HepG2 (cell line): ENCODE data around the gene AASS. TPM values are rescaled to one million over a fixed set of nuclear protein-coding genes. Genes with fewer than 3 reads are reported as not detected.

Experiments
- ATF7-NPFF ChIP-seq: sonication (generic); formaldehyde crosslinking; IDR thresholded peaks from 2 replicates; pipeline ENCODE4 v1.8.1; 2023; ENCODE audit warnings: mild to moderate bottlenecking, low read depth, missing genetic modification reagents, moderate library complexity
- DR1 ChIP-seq: sonication (generic); formaldehyde crosslinking; IDR thresholded peaks from 2 replicates; pipeline ENCODE4 v1.8.0; 2021; ENCODE audit warnings: mild to moderate bottlenecking, missing genetic modification reagents, inconsistent platforms
- ESRRA ChIP-seq: sonication (generic); formaldehyde crosslinking; IDR thresholded peaks from 2 replicates; pipeline ENCODE4 v1.5.1; 2020; ENCODE audit warnings: mild to moderate bottlenecking, low read depth, missing genetic modification reagents
- FOSL2 ChIP-seq: sonication (generic); formaldehyde crosslinking; IDR thresholded peaks from 2 replicates; pipeline ENCODE4 v1.4.0; 2020; ENCODE audit warnings: missing genetic modification reagents
- FOXK1 ChIP-seq: sonication (generic); formaldehyde crosslinking; IDR thresholded peaks from 2 replicates; pipeline ENCODE4 v1.4.0; 2020; ENCODE audit warnings: low read depth, missing genetic modification reagents, borderline replicate concordance
- GPBP1L1 ChIP-seq: sonication (generic); formaldehyde crosslinking; IDR thresholded peaks from 2 replicates; pipeline ENCODE4 v1.5.0; 2020; ENCODE audit warnings: mild to moderate bottlenecking, missing genetic modification reagents
- IKZF5 ChIP-seq: IDR thresholded peaks from 2 replicates; pipeline ENCODE4 v1.6.1; 2018; ENCODE audit warnings: missing genetic modification reagents, mild to moderate bottlenecking, missing compliant biosample characterization
- MLXIP ChIP-seq: sonication (generic); formaldehyde crosslinking; IDR thresholded peaks from 2 replicates; pipeline ENCODE4 v1.9.0; 2021; ENCODE audit warnings: missing genetic modification reagents, borderline replicate concordance
- PCBP2 ChIP-seq: fragments of 200-400 bp; formaldehyde crosslinking; optimal IDR thresholded peaks from 2 replicates; pipeline ENCODE3; 2018; ENCODE audit warnings: low read length, low read depth; ENCODE audit not compliant: poor library complexity, severe bottlenecking
- PLSCR1 ChIP-seq: sonication (generic); formaldehyde crosslinking; IDR thresholded peaks from 2 replicates; pipeline ENCODE4 v1.5.0; 2020; ENCODE audit warnings: missing genetic modification reagents, mild to moderate bottlenecking, borderline replicate concordance
- RNF219 ChIP-seq: sonication (generic); formaldehyde crosslinking; IDR thresholded peaks from 2 replicates; pipeline ENCODE4 v1.5.0; 2020; ENCODE audit warnings: mild to moderate bottlenecking, missing genetic modification reagents
- STAG1 ChIP-seq: sonication (generic); formaldehyde crosslinking; IDR thresholded peaks from 2 replicates; pipeline ENCODE4 v1.4.0; 2020; ENCODE audit warnings: missing genetic modification reagents
- TP53 ChIP-seq: sonication (generic); formaldehyde crosslinking; conservative IDR thresholded peaks from 2 replicates; pipeline ENCODE4 v1.4.0; 2020; ENCODE audit warnings: missing genetic modification reagents
- ZFP41 ChIP-seq: sonication (generic); formaldehyde crosslinking; IDR thresholded peaks from 2 replicates; pipeline ENCODE4 v1.4.0; 2020; ENCODE audit warnings: mild to moderate bottlenecking, missing genetic modification reagents, borderline replicate concordance
- ZNF276 ChIP-seq: sonication (generic); formaldehyde crosslinking; IDR thresholded peaks from 2 replicates; pipeline ENCODE4 v1.4.0; 2020; ENCODE audit warnings: mild to moderate bottlenecking, low read depth, missing genetic modification reagents
- ZNF724P ChIP-seq: sonication (generic); formaldehyde crosslinking; IDR thresholded peaks from 2 replicates; pipeline ENCODE4 v1.8.0; 2022; ENCODE audit warnings: missing genetic modification reagents, borderline replicate concordance
- polyA plus RNA-seq, 8 experiments: library from polyadenylated mRNA; depleted of rRNA in 3 of 8; stranded (reverse) in 7 of 8; unstranded in 1 of 8; fragments of >200 nt; fragmentation: Illumina TruSeq in 4 of 8; extraction: Trizol in 4 of 8; gene quantifications; 2 replicates each; pipeline versions ENCODE4 v1.2.1 to v1.2.3, GENCODE V29; 2011 to 2016; ENCODE audit warnings: low read depth in 4 of 8, missing spikeins in 1 of 8, mixed read lengths in 1 of 8; ENCODE audit not compliant: insufficient read depth in 1 of 8
- total RNA-seq, 5 experiments: library from RNA; depleted of rRNA; stranded (reverse); fragments of >200 nt; fragmentation: Illumina TruSeq; extraction: Trizol; gene quantifications; 2 replicates each; pipeline ENCODE4 v1.2.3, GENCODE V29; 2016; ENCODE audit warnings: low read depth in 1 of 5

Gene AASS
- total and polyA plus RNA-seq, 2 of the 13 experiments (the other 11 are each of a cell fraction or from before 2014, with no cell fraction given), result 11.6 to 43.9 TPM

- TF ChIP-seq MLXIP (no peak), TP53 (CRISPR knock-in tag) (no peak), ESRRA (CRISPR knock-in tag) (no peak), IKZF5 (no peak), DR1 (no peak), ATF7-NPFF (CRISPR knock-in tag) (no peak), PLSCR1 (CRISPR knock-in tag) (no peak), ZFP41 (no peak), PCBP2 (no peak), FOSL2 (CRISPR knock-in tag) (no peak), STAG1 (peak; percentile 63), RNF219 (no peak), ZNF724P (CRISPR knock-in tag) (no peak), GPBP1L1 (CRISPR knock-in tag) (no peak), ZNF276 (CRISPR knock-in tag) (no peak), FOXK1 (CRISPR knock-in tag) (0 out of 2 replicates have a peak, but pooled peaks have one; percentile 36)
These were observed 50.9 kb downstream of the AASS start (continued) for GRCh38 chr7:122092964-122093797.
